RWPE1 (cell line): ENCODE measurements around the gene TTR.

Experiments
- CTCF ChIA-PET: fragments of 350-600 bp; sonication (Branson Sonifier 250); formaldehyde crosslinking; extraction: SDS; loops from one replicate; lab custom pipeline; 2021; lab: Yijun Ruan, JAX
- POLR2A ChIA-PET: fragments of 400-600 bp; formaldehyde crosslinking; extraction: SDS; loops from one replicate; lab custom pipeline; 2020; ENCODE audit warnings: antibody characterized with exemption; ENCODE audit not compliant: low non-redundant PET; lab: Yijun Ruan, JAX
- DNase-seq: peaks from one replicate; pipeline ENCODE4 v3.0.0; 2012; ENCODE audit warnings: low spot score
- H3K27ac ChIP-seq: fragments of 450-650 bp; 2 replicates; pipeline ENCODE4 v1.5.1; 2017
- TF ChIP-seq, protein P1 (sequence below): fragments of 450-650 bp; conservative IDR thresholded peaks from 2 replicates; pipeline ENCODE4 v1.5.1; 2017; ENCODE audit warnings: low read depth, mild to moderate bottlenecking

TTR gene

GRCh38 chr18:31591628-31592027, at the start of gene TTR:
TSS of gene TTR (plus strand) at chr18:31591877. CDS start at chr18:31591903, 26 bp downstream.
- POLR2A ChIA-PET = no interaction called here

GRCh38 chr18:31546476-31546875, 45.2 kb upstream of the TTR start:
- ChIA-PET CTCF (no interaction called here), POLR2A (no interaction called here)
- no peak for DNase-seq
- TF ChIP-seq, protein P1, sequence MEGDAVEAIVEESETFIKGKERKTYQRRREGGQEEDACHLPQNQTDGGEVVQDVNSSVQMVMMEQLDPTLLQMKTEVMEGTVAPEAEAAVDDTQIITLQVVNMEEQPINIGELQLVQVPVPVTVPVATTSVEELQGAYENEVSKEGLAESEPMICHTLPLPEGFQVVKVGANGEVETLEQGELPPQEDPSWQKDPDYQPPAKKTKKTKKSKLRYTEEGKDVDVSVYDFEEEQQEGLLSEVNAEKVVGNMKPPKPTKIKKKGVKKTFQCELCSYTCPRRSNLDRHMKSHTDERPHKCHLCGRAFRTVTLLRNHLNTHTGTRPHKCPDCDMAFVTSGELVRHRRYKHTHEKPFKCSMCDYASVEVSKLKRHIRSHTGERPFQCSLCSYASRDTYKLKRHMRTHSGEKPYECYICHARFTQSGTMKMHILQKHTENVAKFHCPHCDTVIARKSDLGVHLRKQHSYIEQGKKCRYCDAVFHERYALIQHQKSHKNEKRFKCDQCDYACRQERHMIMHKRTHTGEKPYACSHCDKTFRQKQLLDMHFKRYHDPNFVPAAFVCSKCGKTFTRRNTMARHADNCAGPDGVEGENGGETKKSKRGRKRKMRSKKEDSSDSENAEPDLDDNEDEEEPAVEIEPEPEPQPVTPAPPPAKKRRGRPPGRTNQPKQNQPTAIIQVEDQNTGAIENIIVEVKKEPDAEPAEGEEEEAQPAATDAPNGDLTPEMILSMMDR = no peak
- no peak overlapping the region for H3K27ac ChIP-seq

More at GRCh38 chr18:31591628-31592027, at the start of gene TTR:
- no peak within 1 kb of the TSS for H3K27ac ChIP-seq
- TF ChIP-seq, protein P1 = no peak
- DNase-seq = no peak
- CTCF ChIA-PET = no interaction called here

DNA sequence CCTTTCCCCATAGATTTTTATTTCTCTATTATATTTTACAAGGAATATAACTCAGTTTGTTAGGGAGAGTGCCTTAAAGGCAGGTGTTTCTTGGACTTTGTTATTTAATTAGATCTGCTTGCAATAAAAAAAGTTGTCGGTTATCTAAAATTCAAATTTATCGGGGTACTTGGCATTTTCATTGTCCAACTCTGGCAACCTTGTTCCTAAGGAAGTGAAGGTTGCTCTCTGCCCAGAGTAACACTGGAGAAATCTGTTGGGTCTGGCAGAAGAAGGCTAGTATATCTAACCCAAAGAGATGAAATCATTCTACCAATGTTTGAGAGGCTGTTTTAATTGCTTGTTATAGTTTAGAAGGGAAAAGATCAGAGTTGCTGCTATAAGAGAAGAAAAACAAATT, 42.8 kb upstream of the TTR start:
- ChIA-PET POLR2A (no interaction called here), CTCF (no interaction called here)
- DNase-seq = no peak
- H3K27ac ChIP-seq = no peak overlapping the region
- TF ChIP-seq, protein P1 = no peak

- TF ChIP-seq, protein P1 = no peak
- no peak overlapping the region for H3K27ac ChIP-seq
- DNase-seq = no peak
- CTCF ChIA-PET = no interaction called here
- POLR2A ChIA-PET = no interaction called here
Measured at GRCh38 chr18:31549416-31549815, 42.3 kb upstream of the TTR start.

GRCh38 chr18:31551883-31552282, 39.8 kb upstream of the TTR start:
- TF ChIP-seq, protein P1 = no peak
- H3K27ac ChIP-seq = no peak overlapping the region
- no peak for DNase-seq
- ChIA-PET POLR2A (no interaction called here), CTCF (no interaction called here)

- TF ChIP-seq, protein P1 = no peak
- peak; percentile 2 for DNase-seq
- ChIA-PET POLR2A (no interaction called here), CTCF (no interaction called here)
- no peak overlapping the region for H3K27ac ChIP-seq
Measured at GRCh38 chr18:31553800-31554199, 37.9 kb upstream of the TTR start.
